ENCODE measurements around the gene TMEM37. TPM values are rescaled to one million over a fixed set of nuclear protein-coding genes. Genes with fewer than 3 reads are reported as not detected.

The TMEM37 gene
- 0.32 TPM in 1 of 2 replicates, not detected in the other for total RNA-seq

GRCh38 chr2:119431155-119431975, at the start of gene TMEM37:
Gene TMEM37 (plus strand): TSS chr2:119431854. CDS start chr2:119431904, 50 bp downstream.

Other genes with a start within 250 kb of the TMEM37 start
- gene STEAP3, start 208.0 kb upstream of the TMEM37 start, total RNA-seq: 45.4 and 60.0 TPM in 2 replicates
- gene C2orf76, start 65.0 kb upstream of the TMEM37 start, total RNA-seq: 7.0 and 9.8 TPM in 2 replicates
- gene DBI, start 64.9 kb upstream of the TMEM37 start, total RNA-seq: 71.2 and 91.3 TPM in 2 replicates
- not detected in 2 replicates for gene SCTR, start 92.6 kb downstream of the TMEM37 start, total RNA-seq
- gene CFAP221, start 112.6 kb downstream of the TMEM37 start, total RNA-seq: 0.32 and 0.36 TPM in 2 replicates
- 10.1 and 10.3 TPM in 2 replicates for gene TMEM177, start 247.3 kb downstream of the TMEM37 start, total RNA-seq

Measured in hair follicle dermal papilla cell (primary cell).